ENCODE results near the gene HOXB3.

GRCh38 chr17:48596000-48596734 is 6.1 kb upstream of the HOXB3 start:
- TF ChIP-seq CTCF (optimal IDR thresholded peaks at IDR 0.05 in 1 of 3, IDR thresholded peaks at IDR 0.05 in 1 of 3, conservative IDR thresholded peaks at IDR 0.05 in 1 of 3; ENCODE audit: extremely low read depth in 1 of 3, insufficient read depth in 2 of 3, low read length in 3 of 3), result no peak
- TF ChIP-seq EZH2 (IDR thresholded peaks at IDR 0.05; ENCODE audit: low read length), result no peak
